IMR-90 (cell line): ENCODE results near the gene SLBP. TPM values are rescaled to one million over a fixed set of nuclear protein-coding genes. Genes with fewer than 3 reads are reported as not detected.

Source experiments
- ATAC-seq: fragments of 200-7000 bp; cut with Tn5 transposase; 2 replicates; pipeline ENCODE4 v1.9.1; 2020; ENCODE audit warnings: low read depth, mild to moderate bottlenecking, moderate library complexity
- BruUV-seq: library from RNA; stranded (reverse); fragments of 400-500 nt; replicated peaks from 2 replicates; lab custom pipeline; 2021; lab: Mats Ljungman, UMichigan
- CTCF ChIA-PET: fragments of 300-600 bp; formaldehyde crosslinking; extraction: SDS; loops from one replicate; lab custom pipeline; 2021; ENCODE audit warnings: antibody characterized with exemption; lab: Yijun Ruan, JAX
- POLR2A ChIA-PET: fragments of 300-600 bp; sonication (Branson Sonifier 250); formaldehyde crosslinking; loops from one replicate; lab custom pipeline; 2022; ENCODE audit warnings: antibody characterized with exemption; ENCODE audit not compliant: unreplicated experiment; lab: Charles Lee
- DNase-seq: peaks from one replicate; pipeline ENCODE4 v3.0.0; 2013
- H2AFZ ChIP-seq: replicated peaks from 2 replicates; pipeline ENCODE3; 2013; ENCODE audit warnings: low read length, mild to moderate bottlenecking; ENCODE audit not compliant: poor library complexity
- H2AK5ac ChIP-seq: 2 replicates; pipeline ENCODE4 v1.6.1; 2013; ENCODE audit warnings: low read depth, low read length, inconsistent platforms
- H2AK9ac ChIP-seq: replicated peaks from 2 replicates; pipeline ENCODE3; 2013; ENCODE audit warnings: mild to moderate bottlenecking, low read depth, low read length, moderate library complexity; ENCODE audit not compliant: poor library complexity
- H2BK120ac ChIP-seq: 2 replicates; pipeline ENCODE4 v1.6.1; 2013; ENCODE audit warnings: low read depth, low read length, inconsistent platforms
- H2BK15ac ChIP-seq: 3 replicates; pipeline ENCODE4 v1.6.1; 2013; ENCODE audit warnings: low read depth, low read length, inconsistent platforms
- H2BK20ac ChIP-seq: 2 replicates; pipeline ENCODE4 v1.6.1; 2013; ENCODE audit warnings: low read depth, mild to moderate bottlenecking, inconsistent platforms, low read length, moderate library complexity
- H2BK5ac ChIP-seq: 2 replicates; pipeline ENCODE4 v1.6.1; 2013; ENCODE audit warnings: mild to moderate bottlenecking, low read depth, low read length, inconsistent platforms; ENCODE audit not compliant: poor library complexity, severe bottlenecking
- H3K14ac ChIP-seq: replicated peaks from 2 replicates; pipeline ENCODE4 v1.6.1; 2013; ENCODE audit warnings: low read depth, low read length, inconsistent platforms
- H3K18ac ChIP-seq: 2 replicates; pipeline ENCODE4 v1.6.1; 2013; ENCODE audit warnings: low read depth, low read length, control low read depth
- H3K23ac ChIP-seq: 2 replicates; pipeline ENCODE4 v1.6.1; 2013; ENCODE audit warnings: low read depth, low read length, inconsistent platforms
- H3K27ac ChIP-seq: 2 replicates; pipeline ENCODE4 v1.5.1; 2013; ENCODE audit warnings: mild to moderate bottlenecking, control low read depth, low read length; ENCODE audit not compliant: insufficient read depth
- H3K27me3 ChIP-seq: 2 replicates; pipeline ENCODE4 v1.6.1; 2013; ENCODE audit warnings: low read length; ENCODE audit not compliant: control insufficient read depth, insufficient read depth
- H3K36me3 ChIP-seq: 2 replicates; pipeline ENCODE4 v1.6.1; 2013; ENCODE audit warnings: low read length, mixed read lengths; ENCODE audit not compliant: control insufficient read depth, insufficient read depth
- H3K4ac ChIP-seq: 2 replicates; pipeline ENCODE4 v1.6.1; 2013; ENCODE audit warnings: low read depth, low read length, inconsistent platforms
- H3K4me1 ChIP-seq: 2 replicates; pipeline ENCODE4 v1.6.1; 2013; ENCODE audit warnings: low read length, mixed read lengths; ENCODE audit not compliant: control insufficient read depth, insufficient read depth
- H3K4me2 ChIP-seq: 2 replicates; pipeline ENCODE4 v1.6.1; 2013; ENCODE audit warnings: low read depth, mild to moderate bottlenecking, control low read depth, low read length, moderate library complexity
- H3K4me3 ChIP-seq: 2 replicates; pipeline ENCODE4 v1.5.1; 2013; ENCODE audit warnings: low read depth, mild to moderate bottlenecking, control low read depth, low read length, moderate library complexity; ENCODE audit not compliant: insufficient read depth
- H3K56ac ChIP-seq: 2 replicates; pipeline ENCODE4 v1.6.1; 2013; ENCODE audit warnings: low read length, inconsistent platforms; ENCODE audit not compliant: insufficient read depth; ENCODE audit errors: extremely low read depth
- H3K79me1 ChIP-seq, 2 experiments: 2 replicates each; pipeline ENCODE4 v1.6.1; 2013; ENCODE audit warnings: low read length in 2 of 2, inconsistent platforms in 1 of 2, low read depth in 1 of 2
- H3K9ac ChIP-seq: 2 replicates; pipeline ENCODE4 v1.6.1; 2013; ENCODE audit warnings: low read depth, low read length, control low read depth
- H3K9me1 ChIP-seq: 2 replicates; pipeline ENCODE4 v1.6.1; 2013; ENCODE audit warnings: low read length, inconsistent platforms; ENCODE audit not compliant: insufficient read depth
- H3K9me3 ChIP-seq: 2 replicates; pipeline ENCODE4 v1.6.1; 2013; ENCODE audit warnings: low read length; ENCODE audit not compliant: control insufficient read depth, insufficient read depth
- H4K20me1 ChIP-seq: 2 replicates; pipeline ENCODE4 v1.6.1; 2013; ENCODE audit warnings: low read length, inconsistent platforms; ENCODE audit not compliant: insufficient read depth
- H4K5ac ChIP-seq: 2 replicates; pipeline ENCODE4 v1.6.1; 2013; ENCODE audit warnings: mild to moderate bottlenecking, low read depth, low read length, control low read depth
- H4K8ac ChIP-seq, 2 experiments: 2 replicates each; pipeline ENCODE4 v1.6.1; 2013; ENCODE audit warnings: low read depth in 2 of 2, low read length in 2 of 2, control low read depth in 1 of 2, inconsistent platforms in 1 of 2
- H4K91ac ChIP-seq: 2 replicates; pipeline ENCODE4 v1.6.1; 2013; ENCODE audit warnings: low read depth, low read length, inconsistent platforms; ENCODE audit not compliant: insufficient read depth
- BHLHE40 ChIP-seq: fragments of 150-350 bp; IDR thresholded peaks from 2 replicates; pipeline ENCODE4 v1.6.1; 2016; ENCODE audit warnings: mild to moderate bottlenecking, low read depth, low read length
- CEBPB ChIP-seq: IDR thresholded peaks from 2 replicates; pipeline ENCODE4 v1.6.1; 2012; ENCODE audit warnings: low read depth, low read length, improper control_type of control experiment
- CHD1 ChIP-seq: IDR thresholded peaks from 2 replicates; pipeline ENCODE4 v1.6.1; 2012; ENCODE audit warnings: low read depth, low read length, improper control_type of control experiment
- CTCF ChIP-seq: conservative IDR thresholded peaks from 2 replicates; pipeline ENCODE4 v1.5.1; 2012; ENCODE audit warnings: mild to moderate bottlenecking, low read depth, low read length, improper control_type of control experiment
- FOS ChIP-seq: fragments of 150-350 bp; IDR thresholded peaks from 2 replicates; pipeline ENCODE4 v1.6.1; 2016; ENCODE audit warnings: low read depth, low read length
- MAFK ChIP-seq: IDR thresholded peaks from 2 replicates; pipeline ENCODE4 v1.6.1; 2012; ENCODE audit warnings: low read depth, low read length, improper control_type of control experiment
- MAZ ChIP-seq: IDR thresholded peaks from 2 replicates; pipeline ENCODE4 v1.6.1; 2012; ENCODE audit warnings: low read depth, mild to moderate bottlenecking, low read length, improper control_type of control experiment, moderate library complexity, borderline replicate concordance
- MXI1 ChIP-seq: IDR thresholded peaks from 2 replicates; pipeline ENCODE4 v1.6.1; 2012; ENCODE audit warnings: low read depth, mild to moderate bottlenecking, low read length, moderate library complexity, borderline replicate concordance
- NFE2L2 ChIP-seq: fragments of 150-350 bp; IDR thresholded peaks from 2 replicates; pipeline ENCODE4 v1.6.1; 2016; ENCODE audit warnings: low read depth, mild to moderate bottlenecking, low read length
- POLR2A ChIP-seq: IDR thresholded peaks from 2 replicates; pipeline ENCODE4 v1.6.1; 2012; ENCODE audit warnings: mild to moderate bottlenecking, low read depth, low read length
- RAD21 ChIP-seq: IDR thresholded peaks from 2 replicates; pipeline ENCODE4 v1.6.1; 2012; ENCODE audit warnings: low read length, improper control_type of control experiment
- RCOR1 ChIP-seq: IDR thresholded peaks from 2 replicates; pipeline ENCODE4 v1.6.1; 2012; ENCODE audit warnings: mild to moderate bottlenecking, low read length, improper control_type of control experiment; ENCODE audit not compliant: insufficient replicate concordance
- RFX5 ChIP-seq: IDR thresholded peaks from 2 replicates; pipeline ENCODE4 v1.8.0; 2012; ENCODE audit warnings: low read depth, mild to moderate bottlenecking, low read length, moderate library complexity
- SMC3 ChIP-seq: fragments of 150-350 bp; IDR thresholded peaks from 2 replicates; pipeline ENCODE4 v1.6.1; 2016; ENCODE audit warnings: low read depth, mild to moderate bottlenecking, antibody characterized with exemption, low read length, moderate library complexity
- USF2 ChIP-seq: fragments of 150-350 bp; IDR thresholded peaks from 2 replicates; pipeline ENCODE4 v1.6.1; 2017; ENCODE audit warnings: mild to moderate bottlenecking, antibody characterized with exemption, low read length, low read depth
- WGBS, 2 experiments: methylation state at CpG; one replicate each; pipeline versions ENCODE4 v1.1.5 to v1.1.7; 2013; ENCODE audit warnings: missing lambda C conversion rate in 2 of 2; ENCODE audit not compliant: insufficient read length in 1 of 2; ENCODE audit errors: extremely low coverage in 2 of 2; 5-methylcytosine and 5-hydroxymethylcytosine counted together
- dilution Hi-C: fragments of 300-500 bp; cut with HindIII; formaldehyde crosslinking; loops from one replicate; pipeline ENCODE4 v1.14.3; 2018; ENCODE audit warnings: low sequenced_read_pairs; ENCODE audit not compliant: unreplicated experiment
- in situ Hi-C: fragments of 300-500 bp; cut with MboI; formaldehyde crosslinking; loops from 3 replicates; pipeline ENCODE4 v1.14.3; 2019; ENCODE audit warnings: low sequenced_read_pairs, inconsistent platforms, mixed read lengths
- intact Hi-C: fragments of 100-400 bp; cut with micrococcal nuclease; formaldehyde crosslinking; loops from 2 replicates; pipeline ENCODE4 v1.10.0; 2022
- polyA plus RNA-seq, 3 experiments: library from polyadenylated mRNA; depleted of rRNA; stranded (reverse); fragments of >200 nt; gene quantifications; 2 replicates each; pipeline ENCODE4 v1.2.3, GENCODE V29; 2012; ENCODE audit warnings: low replicate concordance in 1 of 3
- total RNA-seq: library from RNA; depleted of rRNA; stranded (reverse); fragments of >200 nt; gene quantifications from 2 replicates; pipeline ENCODE4 v1.2.3, GENCODE V29; 2012
- TF ChIP-seq, protein P1 (sequence below): fragments of 150-350 bp; IDR thresholded peaks from 2 replicates; pipeline ENCODE4 v1.6.1; 2016; ENCODE audit warnings: low read depth, mild to moderate bottlenecking, low read length, moderate library complexity, borderline replicate concordance

SLBP gene
- total and polyA plus RNA-seq, 2 of the 4 experiments (the other 2 are of a cell fraction) = 64.9 to 66.1 TPM

- Histone ChIP-seq H3K56ac (no peak overlapping the region), H3K36me3 (no peaks in the 10 kb centered on the region), H3K9ac (no peak overlapping the region), H3K9me3 (no peaks in the 10 kb centered on the region), H3K4me2 (no peak overlapping the region), H4K91ac (no peak overlapping the region), H3K4me3 (no peak overlapping the region), H2AFZ (no peak overlapping the region), H3K4me1 (no peaks in the 10 kb centered on the region), H3K23ac (no peak overlapping the region), H3K27me3 (no peaks in the 10 kb centered on the region), H4K8ac (no peak overlapping the region), H3K79me1 (no peaks in the 10 kb centered on the region), H4K5ac (no peak overlapping the region), H3K18ac (no peak overlapping the region), H2BK15ac (no peak overlapping the region), H3K27ac (no peak overlapping the region), H2BK120ac (no peak overlapping the region), H3K9me1 (no peaks in the 10 kb centered on the region; the same call in 1 of the 2 replicates), H2BK20ac (no peak overlapping the region), H2AK5ac (no peak overlapping the region), H4K20me1 (no peaks in the 10 kb centered on the region), H3K14ac (no peak overlapping the region), H2AK9ac (no peak overlapping the region), H2BK5ac (no peak overlapping the region), H3K4ac (no peak overlapping the region)
- BruUV-seq = no TSS peak
- dilution Hi-C loops = no loop called here
- POLR2A ChIA-PET = interaction anchor here (0.6 kb wide), 1 partner anchor 26 kb away, joined by 4 read pairs; no protein-coding TSS in a partner anchor
- 93% methylated on average over 13 of the region's 15 CpGs; no CpG with 5 or more reads in 1 of the 2 experiments for WGBS, 2 experiments
- in situ Hi-C loops = no loop called here
- DNase-seq (no peak), ATAC-seq (no peak)
- CTCF ChIA-PET = interaction anchor here (0.6 kb wide), 1 partner anchor 26 kb away, joined by 3 read pairs; no protein-coding TSS in a partner anchor
- intact Hi-C loops = no loop called here
- TF ChIP-seq BHLHE40 (no peak), MAZ (no peak), RFX5 (no peak), NFE2L2 (no peak), CTCF (no peak), CHD1 (no peak), USF2 (no peak), RCOR1 (no peak), SMC3 (no peak), FOS (no peak), POLR2A (no peak), CEBPB (no peak), MXI1 (no peak), RAD21 (no peak), MAFK (no peak)
- TF ChIP-seq, protein P1, sequence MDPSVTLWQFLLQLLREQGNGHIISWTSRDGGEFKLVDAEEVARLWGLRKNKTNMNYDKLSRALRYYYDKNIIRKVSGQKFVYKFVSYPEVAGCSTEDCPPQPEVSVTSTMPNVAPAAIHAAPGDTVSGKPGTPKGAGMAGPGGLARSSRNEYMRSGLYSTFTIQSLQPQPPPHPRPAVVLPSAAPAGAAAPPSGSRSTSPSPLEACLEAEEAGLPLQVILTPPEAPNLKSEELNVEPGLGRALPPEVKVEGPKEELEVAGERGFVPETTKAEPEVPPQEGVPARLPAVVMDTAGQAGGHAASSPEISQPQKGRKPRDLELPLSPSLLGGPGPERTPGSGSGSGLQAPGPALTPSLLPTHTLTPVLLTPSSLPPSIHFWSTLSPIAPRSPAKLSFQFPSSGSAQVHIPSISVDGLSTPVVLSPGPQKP = no peak
These were observed 44.8 kb downstream of the SLBP start for GRCh38 chr4:1667273-1667672.
